DMS114 treated with DMSO at 0.1 percent for 48 hours (cell line): ENCODE measurements around the gene COL8A2.
A peak's percentile ranks its signal among the peaks of the same experiment; 100 is the strongest.

Experiments
- DNase-seq: peaks from one replicate; lab custom pipeline; 2025; ENCODE audit not compliant: unreplicated experiment; lab: John Stamatoyannopoulos, UW

COL8A2 gene

DNA sequence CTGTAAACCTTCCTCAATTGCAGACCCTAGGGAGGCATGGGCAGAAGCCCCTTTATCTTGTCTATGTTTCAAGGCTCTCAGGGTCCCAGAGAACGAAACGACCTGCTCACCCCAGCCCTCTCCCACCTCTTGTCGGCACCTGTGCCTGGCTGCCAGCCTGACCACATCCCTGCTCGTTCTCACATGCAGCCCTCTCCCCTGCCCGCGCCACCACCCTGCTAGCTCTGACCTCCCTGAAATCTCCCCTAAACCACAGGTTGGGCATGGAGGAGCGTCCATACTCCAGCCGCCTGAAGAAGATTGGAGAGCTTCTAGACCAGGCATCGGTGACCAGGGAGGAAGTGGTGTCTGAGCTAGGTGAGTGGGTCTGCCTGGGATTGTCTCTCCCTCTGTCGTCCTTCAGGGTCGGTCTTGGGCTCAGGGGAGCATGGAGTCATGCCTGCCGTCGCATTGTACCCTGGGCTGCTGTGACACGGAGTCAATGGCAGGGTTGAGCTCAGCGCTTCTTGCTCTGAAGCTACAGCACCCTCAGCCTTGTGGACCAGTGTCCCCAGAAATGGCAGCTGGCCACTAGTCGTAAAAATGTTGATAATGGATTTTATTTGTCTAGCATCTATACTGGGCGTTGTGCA is 32.7 kb downstream of the COL8A2 start:
- DNase-seq: no peak

DNA sequence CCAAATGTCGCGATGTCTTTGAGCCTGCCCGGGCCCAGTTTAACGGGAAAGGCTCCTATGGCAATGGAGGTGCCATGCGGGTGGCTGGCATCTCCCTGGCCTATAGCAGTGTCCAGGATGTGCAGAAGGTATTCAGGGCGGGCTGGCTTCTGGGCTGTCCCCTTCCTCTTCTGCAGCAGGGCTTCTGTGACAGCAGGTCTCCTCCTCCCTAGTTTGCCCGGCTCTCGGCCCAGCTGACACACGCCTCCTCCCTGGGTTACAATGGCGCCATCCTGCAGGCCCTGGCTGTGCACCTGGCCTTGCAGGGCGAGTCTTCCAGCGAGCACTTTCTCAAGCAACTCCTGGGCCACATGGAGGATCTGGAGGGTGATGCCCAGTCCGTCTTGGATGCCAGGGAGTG is 33.3 kb downstream of the COL8A2 start:
- DNase-seq: no peak

DNA sequence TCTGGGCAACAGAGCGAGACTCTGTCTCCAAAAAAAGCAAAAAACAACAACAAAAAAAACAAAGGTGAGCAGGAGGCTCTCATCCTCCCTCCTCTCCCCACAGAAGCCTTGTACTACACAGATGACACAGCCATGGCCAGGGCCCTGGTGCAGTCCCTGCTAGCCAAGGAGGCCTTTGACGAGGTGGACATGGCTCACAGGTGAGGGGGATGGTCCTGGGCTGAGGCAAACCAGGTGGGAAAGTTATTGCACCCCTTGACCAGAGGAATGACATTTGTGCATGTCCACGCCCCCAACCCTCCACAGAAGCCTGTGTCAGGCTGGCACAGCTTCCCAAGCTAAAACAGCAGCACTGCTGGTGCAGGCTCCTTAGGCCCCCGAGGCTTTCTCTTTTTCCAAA is 33.9 kb downstream of the COL8A2 start:
- no peak for DNase-seq

DNA sequence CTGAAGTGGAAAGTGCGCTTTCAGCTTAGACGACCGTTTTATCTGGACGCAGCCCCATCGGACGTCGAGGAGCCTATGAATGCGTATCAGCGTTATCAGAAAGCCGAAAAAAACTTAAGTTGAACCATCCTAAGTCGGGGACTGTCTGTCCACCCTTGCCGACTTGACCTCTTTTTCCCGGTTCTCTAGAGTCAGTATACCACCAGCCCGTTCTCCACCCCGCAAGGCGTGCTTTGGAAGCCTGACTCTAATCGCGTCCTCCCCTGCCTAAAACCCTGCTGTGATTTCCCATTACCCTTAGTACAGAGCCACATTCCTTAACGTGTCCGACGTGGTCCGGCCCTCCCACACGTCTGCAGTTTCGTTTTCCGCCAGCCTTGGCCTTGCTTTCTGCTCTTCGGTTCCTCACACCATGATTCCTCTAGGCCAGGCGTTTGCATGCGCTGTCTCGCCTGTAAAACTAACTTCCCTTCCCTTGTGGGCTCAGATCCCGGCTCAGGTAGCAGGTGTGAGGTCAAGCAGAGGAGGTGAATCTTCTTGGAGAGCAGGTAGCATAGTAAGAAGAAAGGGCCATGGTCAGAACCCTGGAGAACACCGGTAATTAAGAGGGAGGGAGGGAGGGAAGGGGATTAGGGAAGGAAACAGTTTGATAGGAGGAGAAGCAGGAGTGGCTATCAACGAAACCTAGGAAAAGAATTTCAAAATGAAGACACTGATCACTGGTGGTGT is 35.5 kb downstream of the COL8A2 start:
- DNase-seq: no peak

DNA sequence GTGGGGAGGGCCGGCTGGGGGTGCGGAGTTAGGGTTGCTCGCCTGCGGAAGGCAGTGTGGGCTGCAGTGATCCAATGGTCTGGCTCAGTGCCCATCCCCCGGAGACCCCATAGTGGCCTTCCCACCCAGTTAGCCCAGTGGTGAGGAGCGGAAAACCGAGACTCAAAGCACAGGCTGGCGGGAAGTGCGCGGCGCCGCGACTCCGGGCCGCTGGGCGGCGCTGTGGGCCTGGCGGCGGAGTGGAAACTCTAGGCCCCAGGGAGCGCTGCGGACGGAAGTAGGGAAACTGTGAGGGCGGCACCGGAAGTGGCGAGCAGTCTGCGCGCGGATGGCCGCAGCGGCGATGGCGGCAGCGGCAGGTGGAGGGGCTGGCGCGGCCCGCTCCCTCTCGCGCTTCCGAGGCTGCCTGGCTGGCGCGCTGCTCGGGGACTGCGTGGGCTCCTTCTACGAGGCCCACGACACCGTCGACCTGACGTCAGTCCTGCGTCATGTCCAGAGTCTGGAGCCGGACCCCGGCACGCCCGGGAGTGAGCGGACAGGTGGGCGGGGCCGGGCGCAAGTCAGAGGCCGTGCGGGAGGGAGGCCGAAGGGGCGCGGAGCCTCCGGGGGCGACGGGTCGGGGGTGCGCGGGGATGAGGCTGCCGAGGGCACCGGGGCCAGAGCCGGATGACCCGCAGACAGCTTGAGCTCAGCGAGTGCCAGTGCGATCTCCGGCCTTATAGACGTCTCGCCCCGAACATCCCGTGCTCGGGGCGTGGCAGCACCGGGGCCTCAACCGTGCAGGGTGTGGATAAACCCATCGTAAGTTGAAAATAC is 36.2 kb downstream of the COL8A2 start, which contains the start of gene ADPRS:
Gene ADPRS, plus strand, starts transcription at position 316 of the 816 bp plus-strand sequence. Its CDS starts 13 bp downstream, at position 329.
- DNase-seq: peak; percentile 88

DNA sequence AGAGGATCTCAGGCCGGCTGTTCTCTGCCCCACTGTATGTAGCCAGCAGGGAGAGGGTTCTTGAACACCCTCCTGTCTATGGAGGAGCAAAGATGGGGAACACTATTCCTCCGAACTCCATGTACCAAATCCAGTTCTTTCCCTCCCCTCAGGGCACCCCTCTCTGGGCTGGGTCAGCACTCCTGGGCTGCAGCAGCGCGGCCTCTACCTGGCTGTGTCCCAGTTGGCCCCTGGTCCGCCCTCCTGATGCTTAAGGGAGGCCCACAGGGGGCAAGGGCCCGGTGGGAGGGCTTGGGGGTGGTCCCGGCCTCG is 36.8 kb downstream of the COL8A2 start:
- no peak for DNase-seq

DNA sequence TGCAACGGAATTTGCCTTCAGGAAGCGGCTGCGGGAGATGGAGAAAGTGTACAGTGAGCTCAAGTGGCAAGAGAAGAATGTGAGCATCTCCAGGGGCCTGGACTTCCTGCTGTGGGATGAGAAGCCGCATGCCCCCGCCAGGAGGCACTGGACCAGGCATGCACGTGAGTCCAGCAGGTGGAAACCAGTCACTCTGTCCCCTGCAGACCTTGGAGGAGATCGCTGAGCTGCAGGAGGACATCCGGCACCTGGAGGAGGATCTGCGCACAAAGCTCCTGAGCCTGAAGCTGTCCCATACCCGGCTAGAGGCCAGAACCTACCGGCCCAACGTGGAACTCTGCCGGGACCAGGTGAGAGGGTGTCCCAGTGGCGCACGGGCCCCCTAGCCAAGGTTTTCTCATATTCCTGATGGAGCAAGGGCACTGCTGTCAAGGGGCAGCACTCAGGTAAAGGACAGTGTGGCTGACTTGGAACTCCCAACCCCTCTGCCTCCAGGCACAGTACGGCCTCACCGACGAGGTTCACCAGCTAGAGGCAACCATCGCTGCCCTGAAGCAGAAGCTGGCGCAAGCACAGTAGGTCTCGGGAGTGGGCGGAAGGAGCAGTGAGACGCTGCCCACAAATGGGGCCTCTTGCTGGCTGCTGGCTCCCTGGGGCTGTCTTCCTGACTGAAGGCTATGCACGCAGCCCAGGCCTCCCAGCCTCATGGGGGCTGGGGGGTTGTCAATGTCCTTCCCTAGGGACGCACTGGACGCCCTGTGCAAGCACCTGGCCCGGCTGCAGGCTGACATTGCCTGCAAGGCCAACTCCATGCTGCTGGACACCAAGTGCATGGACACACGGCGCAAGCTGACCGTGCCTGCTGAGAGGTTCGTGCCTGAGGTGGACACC is 37.5 kb downstream of the COL8A2 start:
- no peak for DNase-seq

DNA sequence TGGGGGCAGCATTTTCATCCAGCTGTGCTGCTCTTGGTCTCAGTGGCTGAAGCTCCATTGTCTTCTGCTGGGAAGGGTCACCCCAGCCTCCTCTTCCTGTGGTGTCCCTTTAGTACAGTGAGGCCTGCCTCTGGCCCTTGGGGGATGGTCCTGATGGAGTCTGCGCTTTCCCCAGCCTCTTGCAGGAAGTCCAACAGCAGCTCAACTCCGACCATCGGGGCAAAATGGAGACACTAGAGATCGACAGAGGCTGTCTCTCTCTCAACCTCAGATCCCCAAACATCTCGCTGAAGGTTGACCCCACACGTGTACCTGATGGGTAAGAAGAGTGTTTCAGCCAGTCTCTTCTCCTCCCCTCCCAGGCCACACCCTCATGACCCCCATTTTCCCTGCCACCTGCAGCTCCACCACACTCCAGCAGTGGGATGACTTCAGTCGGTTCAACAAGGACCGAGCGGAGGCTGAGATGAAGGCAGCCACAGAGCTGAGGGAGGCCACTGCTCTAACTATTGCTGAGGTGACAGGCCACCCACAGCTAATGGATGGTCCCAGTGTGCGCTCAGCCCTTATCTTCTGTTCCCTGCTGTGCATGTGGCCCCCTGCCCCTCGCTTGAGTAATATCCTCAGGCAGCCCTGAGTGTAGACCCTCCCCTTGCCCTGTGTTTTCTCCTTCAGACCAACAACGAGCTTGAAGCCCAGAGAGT is 38.3 kb downstream of the COL8A2 start:
- DNase-seq: no peak

DNA sequence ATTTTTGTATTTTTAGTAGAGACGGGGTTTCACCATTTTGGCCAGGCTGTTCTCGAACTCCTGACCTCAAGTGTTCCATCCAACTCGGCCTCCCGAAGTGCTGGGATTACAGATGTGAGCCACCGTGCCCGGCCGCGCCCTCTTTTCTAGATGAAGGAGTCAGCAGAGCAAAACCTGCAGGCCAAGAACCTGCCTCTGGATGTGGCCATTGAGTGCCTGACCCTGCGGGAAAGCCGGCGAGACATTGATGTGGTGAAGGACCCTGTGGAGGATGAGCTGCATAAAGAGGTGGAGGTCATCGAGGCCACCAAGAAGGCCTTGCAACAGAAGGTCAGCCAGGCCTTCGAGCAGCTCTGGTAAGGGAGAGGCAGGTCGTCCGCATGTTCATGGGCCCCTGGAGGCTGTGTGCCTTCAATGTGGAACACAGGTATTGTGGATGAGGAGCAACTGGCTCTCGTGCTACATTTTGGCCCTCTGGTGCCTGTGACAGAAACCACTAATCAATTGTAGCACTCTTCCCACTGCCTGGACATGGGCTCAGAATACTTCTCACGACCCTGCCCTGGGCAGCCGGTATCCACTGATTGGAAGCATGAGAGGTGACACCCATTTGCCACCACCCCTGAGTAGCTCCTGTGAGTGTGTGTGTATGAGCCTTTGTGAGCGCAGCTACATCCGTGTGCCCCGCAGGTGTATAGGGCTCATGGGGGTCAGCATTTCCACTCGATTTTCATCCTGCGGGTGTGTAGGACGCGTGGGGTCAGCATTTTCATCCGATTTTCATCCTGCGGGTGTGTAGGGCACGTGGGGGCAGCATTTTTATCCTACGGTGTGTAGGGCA is 39.1 kb downstream of the COL8A2 start:
- no peak for DNase-seq

DNA sequence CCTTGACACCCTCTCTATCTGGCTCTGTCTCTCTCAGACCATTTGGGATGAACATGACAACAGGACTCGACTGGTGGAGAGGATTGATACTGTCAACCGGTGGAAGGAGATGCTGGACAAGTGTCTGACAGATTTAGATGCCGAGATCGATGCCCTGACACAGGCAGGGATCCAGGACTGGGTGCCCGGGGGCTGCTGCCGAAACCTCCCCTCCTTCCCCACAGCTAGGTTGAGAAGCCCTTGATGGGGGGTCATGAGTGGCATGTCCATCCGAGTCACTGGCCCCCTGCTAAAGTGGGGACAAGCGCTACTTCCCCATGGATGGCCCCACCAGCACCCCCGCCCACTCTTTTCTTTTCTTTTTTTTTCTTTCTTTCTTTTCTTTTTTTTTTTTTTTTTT is 39.9 kb downstream of the COL8A2 start:
- DNase-seq: no peak

DNA sequence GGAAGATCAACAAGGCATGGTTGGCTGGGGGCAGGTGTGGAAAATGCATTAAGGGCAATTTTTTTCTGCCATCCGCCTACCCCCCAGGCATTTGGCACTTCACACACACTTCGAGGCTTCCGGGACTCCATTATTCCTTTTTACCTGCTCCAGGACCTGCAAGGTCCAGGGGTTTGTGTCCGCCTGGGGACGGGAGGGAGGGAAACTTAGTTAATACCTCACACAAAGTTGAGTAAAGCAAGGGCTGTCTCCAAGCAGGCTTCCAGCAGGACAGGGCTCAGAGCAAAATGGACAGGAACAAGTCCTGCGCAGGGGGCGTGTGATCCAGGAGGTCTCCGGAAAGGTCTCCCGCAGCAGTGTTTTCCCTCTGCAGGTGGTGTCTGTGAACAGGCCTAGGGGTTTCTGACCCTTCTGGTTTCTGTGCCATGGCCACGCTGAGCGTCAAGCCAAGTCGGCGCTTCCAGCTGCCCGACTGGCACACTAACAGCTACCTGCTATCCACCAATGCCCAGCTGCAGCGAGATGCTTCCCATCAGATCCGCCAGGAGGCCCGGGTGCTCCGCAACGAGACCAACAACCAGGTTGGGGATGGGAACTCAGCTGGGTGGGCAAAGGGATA is 40.4 kb downstream of the COL8A2 start:
- DNase-seq: no peak

DNA sequence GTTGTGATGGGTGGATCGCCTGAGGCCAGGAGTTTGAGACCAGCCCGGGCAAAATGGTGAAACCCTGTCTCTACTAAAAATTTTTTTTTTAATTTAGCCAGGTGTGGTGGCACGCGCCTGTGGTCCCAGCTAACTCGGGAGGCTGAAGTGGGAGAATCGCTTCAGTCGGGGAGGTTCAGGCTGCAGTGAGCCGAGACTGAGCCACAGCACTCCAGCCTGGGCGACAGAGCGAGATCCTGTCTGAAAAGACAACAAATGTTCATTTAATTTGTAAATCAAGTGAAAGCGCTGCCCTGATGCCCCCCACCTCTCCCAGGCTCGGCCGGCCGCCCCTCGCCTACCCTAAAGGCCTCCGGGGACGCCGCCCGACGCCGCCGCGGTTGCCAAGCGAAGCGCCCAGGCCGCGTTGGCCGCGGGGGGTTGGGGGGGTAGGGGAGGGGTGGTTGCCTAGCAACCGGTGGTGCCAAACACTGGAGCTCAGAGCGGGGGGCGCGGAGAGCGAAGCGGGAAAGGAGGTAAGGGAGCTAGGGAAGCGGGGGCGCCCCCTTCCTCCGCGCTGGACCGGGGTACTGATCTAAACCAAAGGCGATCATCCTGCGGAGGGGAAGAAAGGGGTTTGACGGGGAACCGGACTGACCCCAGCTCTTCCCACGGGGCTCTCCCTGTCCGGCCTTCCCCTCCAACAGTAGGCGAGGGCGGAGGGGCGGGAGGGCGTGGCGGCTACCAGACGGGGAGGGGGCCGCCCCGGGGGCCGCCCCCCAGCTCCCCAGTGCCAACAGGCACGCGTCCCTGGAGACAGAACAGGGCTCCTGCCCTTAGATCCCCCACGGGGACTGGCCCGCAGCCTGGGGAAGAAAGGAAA is 41.2 kb downstream of the COL8A2 start, which contains the start of gene TEKT2:
Gene TEKT2, plus strand, starts transcription at position 460 of the 862 bp plus-strand sequence. CDS start 828 bp downstream, outside the sequence.
- no peak for DNase-seq

DNA sequence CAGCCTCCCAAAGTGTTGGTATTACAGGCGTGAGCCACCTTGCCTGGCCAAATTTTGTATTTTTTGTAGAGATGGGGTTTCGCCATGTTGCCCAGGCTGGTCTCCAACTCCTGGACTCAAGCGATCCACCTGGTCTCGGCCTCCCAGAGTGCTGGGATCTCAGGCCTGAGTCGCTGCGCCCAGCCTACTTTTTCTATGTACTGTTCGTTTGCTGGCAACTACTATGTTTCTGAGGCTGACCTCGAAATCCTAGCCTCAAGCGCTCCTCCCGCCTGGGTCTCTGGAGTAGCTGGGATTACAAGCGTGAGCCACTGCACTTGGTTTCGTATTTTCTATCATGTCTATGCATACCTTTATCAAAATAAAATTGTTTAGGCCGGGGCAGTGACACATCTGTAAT is 41.8 kb downstream of the COL8A2 start:
- no peak for DNase-seq

DNA sequence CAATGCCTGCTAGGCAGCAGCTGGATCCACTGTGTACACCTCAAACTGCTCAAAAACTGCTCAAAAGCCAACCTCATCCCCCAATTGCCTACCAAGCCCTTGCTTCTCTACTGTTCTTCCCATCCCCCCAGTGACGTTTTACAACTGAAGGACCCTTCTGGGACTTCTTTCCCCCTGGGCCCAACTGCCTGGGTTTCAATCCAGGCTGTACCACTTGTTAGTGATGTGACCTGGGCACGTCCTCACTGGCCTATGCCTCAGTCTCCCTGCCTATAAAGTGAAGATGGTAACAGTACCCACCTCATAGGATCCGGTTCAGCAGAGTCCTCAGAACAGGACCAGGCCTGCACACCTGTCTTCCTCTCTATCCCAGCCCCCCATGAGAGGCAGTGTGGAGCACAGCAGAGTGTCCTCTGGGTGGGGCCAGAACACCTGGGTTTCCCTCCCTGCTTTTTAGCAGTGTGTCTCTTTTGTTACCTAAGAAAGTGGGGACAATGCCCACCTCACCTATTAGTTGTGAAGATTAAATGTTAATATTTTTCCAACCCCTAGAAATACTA is 43.0 kb downstream of the COL8A2 start:
- DNase-seq: no peak

DNA sequence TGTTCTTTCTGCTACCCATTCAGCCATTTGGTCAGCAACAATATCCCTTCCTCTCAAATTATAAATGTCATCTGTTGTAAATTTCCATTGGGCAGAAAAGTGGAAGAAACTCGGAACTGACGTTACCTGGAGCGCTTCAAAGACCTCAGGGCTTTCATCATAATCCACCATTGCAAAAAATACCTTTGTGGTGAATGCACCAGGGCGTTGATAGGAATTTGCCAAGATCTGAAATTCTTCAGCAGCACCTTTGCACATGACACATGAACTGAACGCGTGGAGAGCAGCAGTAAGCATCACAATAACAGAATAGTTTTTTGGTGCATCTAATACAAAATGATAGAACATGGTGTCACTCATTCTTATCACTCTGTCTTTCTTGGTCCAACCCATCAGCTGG is 44.2 kb downstream of the COL8A2 start:
- no peak for DNase-seq

DNA sequence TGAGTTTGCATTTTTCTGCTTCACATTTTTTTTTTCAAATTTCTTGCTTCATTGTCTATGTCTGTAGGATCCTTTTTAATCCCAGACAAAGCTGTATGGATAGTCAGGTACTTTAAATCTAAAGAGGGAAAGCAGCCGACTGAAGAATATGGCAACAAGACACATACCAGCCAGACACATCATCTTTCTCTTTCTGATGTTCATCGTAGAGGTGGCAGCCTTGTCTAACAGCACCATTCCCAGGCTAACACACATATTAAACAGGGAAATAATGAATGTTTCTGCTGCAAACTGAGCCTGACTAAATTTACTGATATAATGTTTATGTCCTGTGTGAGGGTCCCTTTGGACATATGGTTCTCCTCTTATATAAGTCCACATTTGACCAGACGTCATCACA is 44.8 kb downstream of the COL8A2 start:
- DNase-seq: no peak

DNA sequence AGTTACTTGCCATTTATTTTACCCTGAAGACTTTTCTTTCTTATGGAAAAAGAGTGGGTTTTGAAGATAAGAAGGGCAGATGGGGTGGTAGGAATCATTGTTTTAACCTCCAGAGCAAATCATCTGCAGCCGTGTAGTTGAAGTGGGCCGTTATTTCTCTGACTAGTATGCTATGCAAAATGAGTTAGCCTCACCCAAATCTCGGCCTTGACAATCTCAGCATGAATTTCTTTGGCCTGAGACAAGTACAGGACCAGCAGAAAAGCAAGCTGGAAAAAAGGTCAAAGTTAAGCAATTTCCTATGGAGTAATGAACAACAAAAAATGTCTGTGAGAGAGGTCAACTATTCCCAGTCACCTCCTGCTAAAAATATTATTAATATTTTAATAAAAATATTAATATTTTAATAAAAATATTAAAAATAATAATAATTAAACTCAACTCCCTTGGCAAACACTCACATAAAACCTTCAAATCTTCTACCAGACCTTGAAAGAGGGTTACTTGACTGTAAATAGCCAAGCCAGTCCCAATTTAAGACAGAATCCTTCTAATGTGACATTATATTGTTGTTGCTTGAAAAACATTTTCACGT is 47.9 kb downstream of the COL8A2 start:
- no peak for DNase-seq
